GM19239 (cell line): Measurements from ENCODE around the gene CFAP46.
"Not testable (repeated sequence)": the region's sequence is repeated elsewhere in the genome, so short reads cannot be mapped to it uniquely, and the experiment has no call there.

Experiments used
- DNase-seq: peaks from one replicate; pipeline ENCODE4 v3.0.0; 2011; ENCODE audit warnings: low spot score; ENCODE audit not compliant: insufficient read length
- FAIRE-seq: peaks from 2 replicates; lab custom pipeline; 2011; peaks lifted over from hg19 to GRCh38; lab: Jason Lieb, UNC

The CFAP46 gene

DNA sequence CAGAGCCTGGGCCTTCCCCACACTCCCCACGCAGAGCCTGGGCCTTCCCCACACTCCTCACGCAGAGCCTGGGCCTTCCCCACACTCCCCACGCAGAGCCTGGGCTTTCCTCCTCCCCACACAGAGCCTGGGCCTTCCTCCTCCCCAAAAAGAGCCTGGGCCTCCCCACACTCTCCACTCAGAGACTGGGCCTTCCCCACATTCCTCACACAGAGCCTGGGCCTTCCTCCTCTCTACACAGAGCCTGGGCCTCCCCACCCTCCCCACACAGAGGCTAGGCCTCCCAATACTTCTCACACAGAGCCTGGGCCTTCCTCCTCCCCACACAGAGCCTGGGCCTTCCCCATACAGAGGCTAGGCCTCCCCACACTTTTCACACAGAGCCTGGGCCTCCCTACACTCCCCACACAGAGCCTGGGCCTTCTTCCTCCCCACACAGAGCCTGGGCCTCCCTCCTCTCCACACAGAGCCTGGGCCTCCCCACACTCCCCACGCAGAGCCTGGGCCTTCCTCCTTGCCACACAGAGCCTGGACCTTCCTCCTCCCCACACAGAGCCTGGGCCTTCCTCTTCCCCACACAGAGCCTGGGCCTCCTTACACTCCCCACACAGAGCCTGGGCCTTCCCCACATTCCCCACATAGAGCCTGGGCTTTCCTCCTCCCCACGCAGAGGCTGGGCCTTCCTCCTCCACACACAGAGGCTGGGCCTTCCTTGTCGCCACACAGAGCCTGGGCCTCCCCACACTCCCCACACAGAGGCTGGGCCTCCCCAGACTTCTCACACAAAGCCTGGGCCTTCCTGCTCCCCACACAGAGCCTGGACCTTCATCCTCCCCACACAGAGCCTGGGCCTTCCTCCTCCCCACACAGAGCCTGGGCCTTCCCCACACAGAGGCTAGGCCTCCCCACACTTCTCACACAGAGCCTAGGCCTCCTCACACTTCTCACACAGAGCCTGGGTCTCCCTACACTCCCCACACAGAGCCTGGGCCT is 10.8 kb downstream of the CFAP46 start:
- not testable (repeated sequence) for DNase-seq, FAIRE-seq

DNA sequence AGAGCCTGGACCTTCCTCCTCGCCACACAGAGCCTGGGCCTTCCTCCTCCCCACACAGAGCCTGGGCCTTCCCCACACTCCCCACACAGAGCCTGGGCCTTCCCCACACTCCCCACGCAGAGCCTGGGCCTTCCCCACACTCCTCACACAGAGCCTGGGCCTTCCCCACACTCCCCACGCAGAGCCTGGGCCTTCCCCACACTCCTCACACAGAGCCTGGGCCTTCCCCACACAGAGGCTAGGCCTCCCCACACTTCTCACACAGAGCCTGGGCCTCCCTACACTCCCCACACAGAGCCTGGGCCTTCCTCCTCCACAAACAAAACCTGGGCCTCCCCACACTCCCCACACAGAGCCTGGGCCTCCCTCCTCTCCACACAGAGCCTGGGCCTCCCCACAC is 11.7 kb downstream of the CFAP46 start:
- DNase-seq, FAIRE-seq: not testable (repeated sequence)

DNA sequence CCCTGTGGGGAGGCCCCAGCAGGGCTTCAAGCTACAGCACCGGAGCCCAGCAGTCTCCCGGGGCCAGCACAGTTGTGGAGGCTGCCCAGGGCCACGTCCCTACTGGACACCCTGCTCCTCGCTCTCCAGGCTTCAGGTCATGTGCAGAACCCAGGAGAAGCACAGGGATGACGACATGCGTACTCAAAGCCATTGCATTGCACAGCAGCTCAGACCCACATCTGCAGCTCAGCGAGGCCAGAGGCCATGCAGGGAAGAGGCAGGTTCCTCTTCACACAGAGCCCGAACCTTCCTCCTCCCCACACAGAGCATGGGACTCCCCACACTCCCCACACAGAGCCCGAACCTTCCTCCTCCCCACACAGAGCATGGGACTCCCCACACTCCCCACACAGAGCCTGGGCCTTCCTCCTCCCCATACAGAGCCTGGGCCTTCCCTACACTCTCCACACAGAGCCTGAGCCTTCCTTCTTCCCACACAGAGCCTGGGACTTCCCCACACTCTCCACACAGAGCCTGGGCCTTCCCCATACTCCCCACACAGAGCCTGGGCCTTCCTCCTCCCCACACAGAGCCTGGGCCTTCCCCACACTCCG is 12.3 kb downstream of the CFAP46 start:
- FAIRE-seq (peak; percentile 45), DNase-seq (no peak)

DNA sequence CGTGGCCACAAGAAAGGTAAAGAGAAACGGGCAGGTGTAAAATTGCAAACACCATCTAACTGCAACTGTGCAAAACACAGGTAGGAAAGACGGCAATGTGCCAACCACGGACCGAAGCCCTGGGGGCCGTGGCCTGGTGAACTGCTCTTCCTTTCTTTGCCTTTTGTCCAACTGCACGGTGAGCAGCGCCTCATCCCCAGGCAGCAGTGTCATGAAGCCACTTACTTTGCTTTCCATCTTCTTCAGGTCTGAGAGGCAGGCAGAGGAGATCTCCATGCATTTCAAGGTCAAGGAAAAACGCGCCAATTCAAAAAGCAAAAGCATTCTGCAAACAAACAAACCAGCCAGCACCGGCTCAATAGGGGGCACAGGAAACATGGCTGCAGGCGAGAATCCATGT is 12.9 kb downstream of the CFAP46 start:
- no peak for FAIRE-seq
- DNase-seq = no peak

DNA sequence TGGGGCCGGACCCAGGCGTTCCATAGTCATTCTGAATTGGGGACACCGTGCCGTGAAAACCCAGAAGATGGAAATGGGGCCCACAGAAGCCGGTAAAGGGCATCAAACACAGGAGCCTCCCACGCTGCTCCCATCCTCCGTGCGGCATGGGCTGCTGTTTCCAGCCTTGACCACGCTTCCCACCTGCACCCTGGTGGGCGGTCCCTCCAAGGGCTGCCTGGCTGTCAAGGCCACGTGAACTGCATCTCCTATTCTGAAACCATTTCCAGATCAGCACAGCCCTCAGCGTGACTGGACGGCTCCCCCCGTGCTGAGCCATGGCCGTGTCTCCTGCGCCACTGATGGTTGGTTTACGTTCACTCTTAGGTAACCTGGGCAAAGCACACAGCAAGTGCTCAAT is 14.1 kb downstream of the CFAP46 start:
- FAIRE-seq (no peak), DNase-seq (no peak)

DNA sequence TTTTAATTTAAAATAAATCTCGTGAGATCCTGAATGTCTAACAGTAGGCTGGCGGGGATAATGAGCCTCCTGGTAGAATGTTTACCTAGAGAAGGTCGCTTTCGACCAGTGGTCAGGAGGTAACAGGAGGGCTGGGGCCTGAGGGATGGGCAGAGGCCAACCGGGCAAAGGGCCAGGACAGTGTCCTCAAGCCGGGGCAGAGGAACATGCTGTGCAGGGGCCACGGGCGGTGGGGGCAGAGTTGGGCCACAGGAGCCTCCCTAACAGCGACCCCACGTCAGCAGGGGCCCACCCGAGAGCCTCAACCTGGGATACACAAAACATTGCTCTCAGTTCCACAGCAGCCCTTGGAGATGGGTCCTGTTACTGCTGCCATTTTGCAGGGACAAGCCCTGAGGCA is 14.5 kb downstream of the CFAP46 start:
- no peak for DNase-seq
- FAIRE-seq = no peak

DNA sequence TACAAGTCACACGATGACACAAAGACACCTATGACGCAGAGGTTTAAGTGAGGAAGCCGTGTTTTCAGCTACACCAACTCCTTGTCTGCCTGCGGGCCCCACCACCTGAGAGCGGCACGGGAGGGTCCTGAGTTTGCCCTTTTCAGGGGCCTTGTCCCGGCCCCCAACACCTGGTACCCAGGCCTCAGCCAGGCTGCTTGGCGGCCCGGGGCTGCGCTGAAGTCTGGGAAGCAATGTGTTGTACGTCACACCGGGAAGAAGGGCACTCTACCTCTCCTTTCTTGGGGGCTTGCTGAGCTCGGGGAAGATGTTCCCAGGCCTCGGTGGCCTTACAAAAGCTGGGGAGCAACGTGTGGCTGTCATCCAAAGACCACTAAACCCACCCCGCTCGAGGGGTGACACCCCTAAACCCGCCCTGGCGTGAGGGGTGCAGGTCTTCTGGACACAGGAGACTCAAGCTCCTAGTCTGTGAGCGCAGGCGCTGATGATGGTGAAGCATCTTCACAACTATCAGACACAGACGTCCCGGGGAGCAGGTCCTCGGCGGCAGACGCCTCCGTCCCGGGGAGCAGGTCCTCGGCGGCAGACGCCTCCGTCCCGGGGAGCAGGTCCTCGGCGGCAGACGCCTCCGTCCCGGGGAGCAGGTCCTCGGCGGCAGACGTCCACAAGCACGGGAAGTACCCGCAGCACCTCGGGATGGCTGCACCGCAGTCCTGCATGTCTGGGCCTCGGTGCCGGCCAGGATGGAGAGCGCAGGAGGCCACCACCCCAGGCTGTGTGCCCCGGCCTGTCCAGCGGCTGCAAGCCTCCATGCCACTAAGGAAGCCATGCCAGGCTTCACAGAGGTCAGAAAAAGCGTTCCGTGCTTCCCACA is 15.4 kb downstream of the CFAP46 start:
- no peak for DNase-seq
- no peak for FAIRE-seq

DNA sequence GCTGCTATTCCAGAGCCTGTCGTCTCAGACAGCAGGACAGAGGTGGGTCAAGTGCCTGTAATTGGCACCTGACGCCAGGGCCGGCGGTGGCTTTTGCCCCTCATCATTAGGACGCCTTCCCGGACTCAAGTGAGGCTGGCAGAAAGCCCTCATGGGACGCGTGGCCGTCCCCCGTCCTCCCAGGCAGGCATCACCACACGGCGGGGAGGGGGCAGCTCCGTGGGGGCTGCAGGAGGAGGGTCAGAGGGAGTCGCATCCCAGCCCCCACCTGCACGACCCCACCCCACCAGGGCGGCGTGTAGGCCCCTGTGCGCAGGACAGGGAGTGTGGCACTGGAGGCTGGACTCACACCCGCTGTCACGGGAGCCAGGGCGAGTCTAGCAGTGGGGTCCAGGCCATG is 16.3 kb downstream of the CFAP46 start:
- no peak for DNase-seq
- FAIRE-seq = no peak

DNA sequence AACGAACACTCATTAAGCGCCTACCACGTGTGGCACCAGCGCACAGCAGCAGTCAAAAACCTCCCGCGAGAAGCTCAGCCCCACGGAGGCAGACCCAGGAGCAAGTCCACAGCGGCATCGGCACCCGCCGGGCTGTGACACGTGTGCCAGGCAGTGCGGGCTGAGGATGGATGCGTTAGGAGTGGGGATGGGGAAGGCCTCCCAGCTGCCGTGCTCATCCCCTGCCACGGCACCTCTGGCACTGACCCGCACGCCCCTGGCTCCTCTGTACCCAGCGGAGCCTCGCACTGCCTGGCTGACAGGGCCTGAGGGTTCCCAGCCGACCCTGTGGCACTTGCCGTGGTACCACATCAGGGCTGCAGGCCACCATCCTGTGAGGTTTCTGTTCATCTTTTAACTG is 16.8 kb downstream of the CFAP46 start:
- DNase-seq (no peak), FAIRE-seq (no peak)

DNA sequence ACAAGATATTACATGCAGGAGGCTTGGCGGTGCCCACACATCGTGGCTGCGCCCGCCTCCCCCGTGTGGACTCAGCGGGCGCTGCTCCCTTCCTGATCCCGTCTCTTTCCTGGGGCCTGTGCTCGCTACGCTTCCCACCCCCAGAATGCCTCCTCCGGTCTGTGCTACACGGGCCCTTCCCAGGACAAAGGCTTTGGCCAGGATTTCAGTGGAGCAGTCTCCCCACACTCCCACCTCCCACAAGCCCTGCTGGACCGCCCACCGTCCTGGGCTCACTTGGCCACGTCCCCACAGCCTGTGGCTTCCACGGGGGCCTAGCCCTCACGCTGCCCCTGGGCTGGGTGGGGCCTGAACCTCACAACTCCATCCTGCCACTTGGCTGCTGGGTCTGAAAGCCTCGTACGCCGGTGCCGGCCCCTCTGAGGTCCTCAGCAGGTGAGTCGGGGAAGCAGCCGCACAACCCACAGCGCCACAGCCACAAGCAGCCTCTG is 17.3 kb downstream of the CFAP46 start:
- DNase-seq = no peak
- no peak for FAIRE-seq

DNA sequence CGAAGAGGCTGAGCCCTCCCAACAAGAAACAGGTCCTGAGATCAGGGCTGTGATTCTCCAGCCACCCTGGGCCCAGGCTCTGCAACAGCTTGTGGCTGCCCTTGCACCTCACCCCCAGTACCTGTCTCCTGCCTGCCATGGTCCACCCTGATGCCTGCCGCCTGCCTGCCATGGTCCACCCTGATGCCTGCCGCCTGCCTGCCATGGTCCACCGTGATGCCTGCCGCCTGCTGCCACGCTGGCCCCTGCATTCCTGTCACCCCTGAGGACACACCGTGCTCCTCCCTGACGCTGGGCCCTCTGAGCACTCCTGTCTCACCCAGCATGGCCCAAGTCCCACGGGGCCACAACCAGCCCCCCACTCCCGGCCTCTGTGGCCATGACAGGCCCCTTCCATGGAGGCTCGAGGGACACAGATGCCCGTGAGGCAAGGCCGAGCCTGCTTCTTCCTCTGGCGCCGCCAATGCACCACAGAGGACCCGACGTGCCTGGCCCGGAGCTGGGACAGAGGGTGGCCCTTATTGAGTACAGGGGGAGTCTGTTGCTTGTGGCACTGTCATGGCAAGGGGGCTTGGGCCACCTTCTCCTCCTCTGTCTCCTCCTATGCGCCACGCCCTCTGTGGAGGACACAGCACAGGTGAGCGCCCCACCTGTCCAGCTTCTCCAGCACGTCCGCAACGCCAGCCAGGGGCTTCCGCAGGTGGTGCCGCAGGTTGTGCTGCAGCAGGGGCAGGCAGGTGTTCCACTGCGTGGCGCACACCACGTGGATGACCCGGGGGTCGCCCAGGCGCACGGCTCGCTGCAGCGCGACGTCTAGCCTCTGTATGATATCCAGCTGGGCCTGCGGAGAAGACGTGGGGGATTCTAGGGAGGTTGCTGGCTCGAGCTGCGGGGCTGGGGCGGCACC is 18.1 kb downstream of the CFAP46 start:
- FAIRE-seq (no peak), DNase-seq (no peak)

DNA sequence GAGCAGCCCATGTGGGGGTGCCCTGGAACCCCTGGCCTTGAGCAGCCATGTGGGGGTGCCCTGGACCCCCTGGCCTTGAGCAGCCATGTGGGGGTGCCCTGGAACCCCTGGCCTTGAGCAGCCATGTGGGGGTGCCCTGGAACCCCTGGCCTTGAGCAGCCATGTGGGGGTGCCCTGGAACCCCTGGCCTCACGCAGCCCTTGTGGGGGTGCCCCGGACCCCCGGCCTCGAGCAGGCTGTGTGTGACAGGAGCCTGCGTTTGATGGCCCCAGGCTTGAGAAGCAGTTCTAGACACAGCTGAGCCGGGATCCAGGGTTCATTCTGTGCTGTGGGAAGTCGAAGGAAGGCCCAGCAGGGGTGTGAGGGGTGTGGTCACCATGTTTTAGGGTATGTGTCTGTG is 19.0 kb downstream of the CFAP46 start:
- not testable (repeated sequence) for FAIRE-seq, DNase-seq

DNA sequence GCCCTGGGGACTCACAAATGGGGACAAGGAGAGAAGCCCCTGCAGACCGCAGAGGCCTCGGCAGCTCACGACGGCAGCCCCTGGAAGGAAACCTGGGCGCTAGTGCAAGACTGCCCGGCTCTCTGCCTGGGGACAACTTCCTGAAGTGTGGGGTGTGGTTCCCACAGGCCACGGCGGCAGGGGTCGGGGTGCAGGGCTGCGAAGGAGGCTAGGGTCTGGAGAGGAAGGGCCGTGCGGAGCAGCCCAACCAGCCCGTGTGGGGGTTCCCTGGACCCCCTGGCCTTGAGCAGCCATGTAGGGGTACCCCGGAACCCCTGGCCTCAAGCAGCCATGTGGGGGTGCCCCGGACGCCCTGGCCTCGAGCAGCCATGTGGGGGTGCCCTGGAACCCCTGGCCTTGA is 19.5 kb downstream of the CFAP46 start:
- FAIRE-seq (no peak), DNase-seq (no peak)

DNA sequence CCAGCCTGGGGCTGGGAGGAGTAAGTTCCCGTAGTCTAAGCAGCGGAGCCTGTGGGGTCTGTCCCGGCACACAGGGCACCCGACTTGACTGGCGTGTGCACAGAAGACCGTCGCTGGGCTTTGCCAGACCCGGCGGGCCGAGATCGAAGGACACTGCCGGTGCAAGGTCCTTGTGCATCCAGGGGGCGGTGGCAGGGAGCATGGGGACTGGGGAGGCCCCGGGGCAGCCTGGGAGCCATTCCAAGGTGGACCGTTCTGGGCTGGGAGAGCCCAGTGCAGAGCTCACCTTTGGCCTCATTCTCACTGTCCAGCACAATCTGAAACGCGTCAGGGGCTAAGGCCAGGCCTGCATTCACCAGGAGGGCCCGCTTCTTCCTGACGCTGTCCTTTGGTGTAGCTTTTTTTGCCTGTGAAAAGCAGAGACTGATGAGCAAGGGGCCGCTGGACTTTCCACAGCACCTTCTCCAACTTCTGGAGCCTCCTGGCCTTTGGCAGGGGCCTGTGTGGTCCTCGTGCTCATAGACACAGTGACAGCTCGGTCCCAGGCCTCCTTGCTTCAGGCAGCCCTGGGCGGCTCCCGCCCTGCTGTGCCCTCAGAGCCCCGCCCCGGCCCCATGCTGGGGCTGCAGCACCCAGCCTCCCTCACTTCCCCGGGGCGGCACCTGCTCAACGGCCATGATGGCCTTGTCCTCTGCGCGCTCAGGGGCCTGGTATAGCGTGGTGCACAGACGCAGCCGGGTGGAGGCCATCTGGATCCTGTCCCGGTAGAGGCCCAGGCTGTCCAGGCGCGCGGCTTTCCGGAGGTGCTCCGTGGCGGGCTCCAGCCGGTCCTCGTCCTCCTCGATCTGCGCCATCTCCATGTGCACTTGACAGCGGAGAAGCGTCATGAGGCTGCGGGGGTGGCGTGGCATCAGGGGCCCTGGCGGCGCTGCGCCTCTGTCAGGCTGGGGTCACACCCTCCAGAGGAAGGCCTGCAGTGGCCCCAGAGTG is 20.3 kb downstream of the CFAP46 start:
- FAIRE-seq = no peak

DNA sequence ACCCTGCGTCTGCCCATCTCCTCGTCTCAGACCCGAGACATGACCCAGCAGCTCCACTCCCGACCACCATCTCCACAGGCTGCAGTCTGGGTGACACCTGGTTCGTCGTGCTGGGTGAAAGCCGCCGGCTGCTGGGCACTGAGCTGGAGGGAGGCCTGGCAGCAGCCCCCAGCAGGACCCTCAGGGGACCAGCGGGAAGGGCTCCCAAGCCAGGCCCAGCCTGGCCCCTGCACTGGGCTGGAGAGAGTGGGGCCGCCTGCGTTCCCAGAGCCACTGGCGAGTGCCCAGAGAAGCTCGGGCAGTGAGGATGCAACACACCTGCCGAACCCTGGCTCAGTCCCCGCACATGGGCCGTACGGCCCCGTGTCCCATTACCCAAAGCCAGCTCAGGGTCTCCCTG is 21.3 kb downstream of the CFAP46 start:
- no peak for DNase-seq
- no peak for FAIRE-seq

More for the DNA sequence above, 20.3 kb downstream of the CFAP46 start:
- DNase-seq = no peak

DNA sequence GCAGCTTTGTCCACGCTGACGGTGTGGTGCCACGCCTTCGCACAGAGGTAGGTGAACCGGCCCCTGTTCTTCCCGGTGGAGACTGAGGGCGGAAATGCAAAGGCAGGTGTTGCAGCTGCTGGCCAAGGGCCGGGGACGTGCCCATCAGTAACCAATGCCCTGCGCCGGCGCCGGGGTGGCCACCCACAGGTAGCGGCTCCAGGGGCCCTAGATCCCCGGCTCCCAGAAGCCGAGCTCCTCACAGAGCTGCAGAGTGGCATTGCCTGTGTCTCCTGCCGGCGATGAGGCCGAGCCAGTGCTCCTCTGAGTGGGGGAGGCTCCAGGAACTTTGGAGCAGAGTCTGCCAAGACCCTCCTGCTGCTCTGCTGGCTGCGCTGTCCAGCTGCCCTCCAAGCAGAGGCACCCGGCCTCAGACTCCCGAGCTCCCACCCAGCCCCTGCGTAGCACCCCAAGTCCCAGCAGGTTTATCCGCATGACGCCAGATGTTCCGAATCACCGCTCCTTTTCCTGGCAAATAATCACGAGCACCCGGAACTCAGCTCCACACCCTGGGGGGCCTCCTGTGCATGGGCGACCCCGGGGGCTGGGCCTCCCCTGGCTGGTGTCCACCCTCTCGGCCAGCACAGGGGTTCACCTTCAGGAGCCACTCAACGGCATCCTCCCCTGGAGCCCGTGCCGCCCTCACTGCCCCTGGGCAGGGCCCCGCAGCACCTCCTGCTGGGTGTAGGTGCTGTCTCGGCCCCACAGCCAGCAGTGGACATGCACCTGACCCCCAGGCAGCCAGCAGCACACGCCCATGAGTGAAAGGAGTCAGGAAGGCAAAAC is 22.1 kb downstream of the CFAP46 start:
- FAIRE-seq (no peak), DNase-seq (no peak)

DNA sequence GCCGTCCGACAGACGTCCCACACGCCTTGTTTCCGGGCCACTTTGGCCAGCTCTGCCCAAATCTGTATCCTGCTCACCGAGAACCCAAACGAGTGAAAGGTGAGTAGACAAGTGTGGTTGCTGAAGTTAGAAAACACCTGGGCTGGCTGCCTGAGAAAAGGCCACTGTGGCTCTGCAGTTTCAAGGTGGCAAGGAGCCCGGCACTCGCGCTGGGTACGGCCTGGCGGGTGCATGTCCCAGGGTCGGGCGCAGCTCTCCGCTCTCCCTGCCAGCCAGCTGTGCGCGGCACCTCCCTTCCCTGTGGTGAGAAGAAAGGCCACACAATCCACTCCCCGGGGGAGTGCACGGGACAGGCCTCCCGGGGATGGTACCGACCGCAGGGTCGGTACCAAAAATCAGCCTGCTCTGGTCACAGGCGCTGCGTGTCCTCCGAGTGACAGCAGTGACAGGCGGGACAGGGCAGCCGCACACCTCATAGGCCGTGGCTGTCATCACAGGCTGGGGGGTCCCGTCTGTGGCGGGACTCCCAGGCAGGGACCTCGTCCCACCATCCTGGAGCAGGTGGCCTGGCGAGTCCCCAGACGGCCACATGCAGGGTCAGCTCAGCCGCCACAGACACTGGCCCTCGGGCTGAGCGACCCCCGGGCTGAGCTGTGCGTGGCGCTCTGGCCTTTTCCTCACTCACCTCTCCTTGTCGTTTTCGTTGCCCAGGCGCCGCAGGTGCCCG is 22.8 kb downstream of the CFAP46 start:
- FAIRE-seq = no peak
- no peak for DNase-seq
